Fibroblast of lung (primary cell): ENCODE results near the gene SLC6A7.

Experiments used
- CTCF ChIP-seq, 2 donors: IDR thresholded peaks in 1 of 2; conservative IDR thresholded peaks in 1 of 2; 1 replicate in 1 of 2; 2 replicates in 1 of 2; pipeline ENCODE4 v1.5.1; 2011 to 2012; ENCODE audit warnings: low read length in 2 of 2, control low read depth in 1 of 2, inconsistent platforms in 1 of 2, low read depth in 1 of 2, mild to moderate bottlenecking in 1 of 2
- EZH2 ChIP-seq: IDR thresholded peaks from 2 replicates; pipeline ENCODE4 v1.5.1; 2012; ENCODE audit warnings: low read length, control low read depth, mild to moderate bottlenecking; ENCODE audit errors: missing control alignments

GRCh38 chr5:150213530-150213929 lies 23.7 kb downstream of the SLC6A7 start:
- TF ChIP-seq CTCF (conservative IDR thresholded peaks at IDR 0.05 in 1 of 2, IDR thresholded peaks at IDR 0.05 in 1 of 2; ENCODE audit: low read depth in 1 of 2, low read length in 2 of 2) (no peak), EZH2 (no peak)
